IPS-18c (cell line): Measurements from ENCODE around the gene ZNF689.
"Not testable (repeated sequence)": the region's sequence is repeated elsewhere in the genome, so short reads cannot be mapped to it uniquely, and the experiment has no call there.

Experiments used
- H3K4me3 ChIP-seq: 2 replicates; pipeline ENCODE4 v1.7.0; 2013; ENCODE audit warnings: low read depth, mild to moderate bottlenecking, low read length, moderate library complexity; ENCODE audit not compliant: insufficient read depth
- H3K9me3 ChIP-seq: one replicate; pipeline ENCODE4 v1.6.1; 2013; ENCODE audit warnings: mild to moderate bottlenecking, low read length, moderate library complexity; ENCODE audit not compliant: control insufficient read depth, insufficient read depth

The ZNF689 gene

DNA sequence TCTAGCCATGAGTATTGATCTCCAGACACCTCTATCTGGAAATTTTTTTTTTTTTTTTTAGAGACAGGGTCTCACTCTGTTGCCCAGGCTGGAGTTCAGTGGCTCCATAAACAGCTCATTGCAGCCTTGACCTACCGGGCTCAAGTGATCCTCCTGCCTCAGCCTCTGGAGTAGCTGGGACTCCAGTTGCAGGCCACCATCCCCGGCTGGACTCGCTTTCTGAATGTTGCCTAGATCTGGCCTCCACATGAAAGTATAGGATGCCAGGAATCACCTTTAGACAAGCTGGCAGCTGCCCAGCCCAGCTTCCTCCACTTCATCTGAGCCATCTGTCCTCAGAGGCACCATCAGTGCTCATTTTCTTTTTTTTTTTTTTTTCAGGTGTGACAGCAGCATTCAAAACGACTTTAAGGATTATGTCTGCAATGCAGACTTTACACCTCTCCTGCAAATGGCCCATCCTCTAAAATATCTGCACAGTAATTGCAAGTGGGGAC is 34.2 kb upstream of the ZNF689 start:
- H3K9me3 ChIP-seq = no peaks in the 10 kb centered on the region
- H3K4me3 ChIP-seq = no peak overlapping the region

- H3K9me3 ChIP-seq = peaks cover under 1% of the 10 kb centered on the region
These were observed 31.3 kb upstream of the ZNF689 start for GRCh38 chr16:30641378-30641982.

DNA sequence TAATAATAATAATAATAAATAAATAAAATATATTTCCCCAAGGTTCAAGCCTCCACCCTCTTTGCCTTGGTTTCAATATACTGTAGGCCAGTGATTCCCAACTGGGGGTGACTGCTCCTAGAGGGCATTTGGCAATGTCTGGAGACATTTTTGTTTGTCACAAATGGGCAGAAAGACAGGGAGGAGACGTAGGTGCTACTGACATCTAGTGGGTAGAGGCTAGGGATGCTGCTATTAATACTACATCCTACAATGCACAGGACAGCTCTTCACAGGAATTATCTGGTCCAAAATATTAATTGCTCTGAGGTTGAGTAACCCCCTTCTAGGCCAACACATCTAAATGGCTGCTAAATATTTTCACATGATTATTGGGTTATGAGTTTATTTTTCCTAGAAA is 27.8 kb upstream of the ZNF689 start:
- Histone ChIP-seq H3K4me3 (no peak overlapping the region), H3K9me3 (peaks cover 2% of the 10 kb centered on the region)

More at GRCh38 chr16:30641378-30641982, 31.3 kb upstream of the ZNF689 start:
- no peak overlapping the region for H3K4me3 ChIP-seq

DNA sequence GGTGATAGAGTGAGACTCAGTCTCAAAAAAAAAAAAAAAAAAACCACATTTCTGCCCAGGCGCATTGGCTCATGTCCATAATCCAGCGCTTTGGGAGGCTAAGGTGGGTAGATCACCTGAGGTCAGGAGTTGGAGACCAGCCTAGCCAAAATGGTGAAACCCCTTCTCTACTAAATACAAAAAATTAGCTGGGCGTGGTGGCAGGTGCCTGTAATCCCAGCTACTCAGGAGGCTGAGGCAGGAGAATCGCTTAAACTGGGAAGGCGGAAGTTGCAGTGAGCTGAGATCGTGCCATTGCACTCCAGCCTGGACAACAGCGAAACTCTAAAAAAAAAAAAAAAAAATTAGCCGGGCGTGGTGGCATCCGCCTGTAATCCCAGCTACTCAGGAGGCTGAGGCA is 26.9 kb upstream of the ZNF689 start:
- not testable (repeated sequence) for H3K4me3 ChIP-seq, H3K9me3 ChIP-seq

GRCh38 chr16:30636599-30636998 is 26.4 kb upstream of the ZNF689 start:
- H3K9me3 ChIP-seq = peaks cover 2% of the 10 kb centered on the region
- no peak overlapping the region for H3K4me3 ChIP-seq

DNA sequence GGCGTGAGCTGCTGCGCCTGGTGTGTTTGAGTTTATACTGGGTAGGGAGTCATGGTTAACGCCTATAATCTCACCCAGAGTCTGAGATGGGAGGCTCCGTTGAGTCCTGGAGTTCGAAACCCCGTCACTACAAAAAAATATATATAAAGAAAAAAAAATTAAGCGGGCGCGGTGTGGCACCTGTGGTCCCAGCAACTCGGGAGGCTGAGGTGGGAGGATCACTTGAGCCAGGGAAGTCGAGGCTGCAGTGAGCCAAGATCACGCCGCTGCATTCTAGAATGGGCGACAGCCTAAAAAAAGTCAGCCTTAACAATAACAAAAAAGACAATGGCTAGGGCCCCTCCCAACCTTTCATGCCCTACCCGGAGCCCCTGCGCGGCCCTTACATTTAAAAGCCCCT is 23.3 kb upstream of the ZNF689 start:
- Histone ChIP-seq H3K9me3 (peaks cover 2% of the 10 kb centered on the region), H3K4me3 (peak overlapping the region; percentile 40; the same call in 1 of the 2 replicates)

DNA sequence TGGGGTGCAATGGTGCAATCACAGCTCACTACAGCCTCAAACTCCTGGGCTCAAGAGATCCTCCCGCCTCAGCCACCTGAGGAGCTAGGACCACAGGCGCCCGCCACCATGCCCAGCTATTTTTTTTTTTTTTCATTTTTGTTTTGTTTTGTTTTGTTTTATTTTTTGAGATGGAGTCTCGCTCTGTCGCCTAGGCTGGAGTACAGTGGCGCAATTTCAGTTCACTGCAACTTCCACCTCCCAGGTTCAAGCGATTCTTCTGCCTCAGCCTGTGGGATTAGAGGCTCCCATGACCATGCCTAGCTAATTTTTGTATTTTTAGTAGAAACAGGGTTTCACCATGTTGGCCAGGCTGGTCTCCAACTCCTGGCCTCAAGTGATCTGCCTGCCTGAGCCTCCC is 22.3 kb upstream of the ZNF689 start:
- not testable (repeated sequence) for H3K9me3 ChIP-seq, H3K4me3 ChIP-seq

DNA sequence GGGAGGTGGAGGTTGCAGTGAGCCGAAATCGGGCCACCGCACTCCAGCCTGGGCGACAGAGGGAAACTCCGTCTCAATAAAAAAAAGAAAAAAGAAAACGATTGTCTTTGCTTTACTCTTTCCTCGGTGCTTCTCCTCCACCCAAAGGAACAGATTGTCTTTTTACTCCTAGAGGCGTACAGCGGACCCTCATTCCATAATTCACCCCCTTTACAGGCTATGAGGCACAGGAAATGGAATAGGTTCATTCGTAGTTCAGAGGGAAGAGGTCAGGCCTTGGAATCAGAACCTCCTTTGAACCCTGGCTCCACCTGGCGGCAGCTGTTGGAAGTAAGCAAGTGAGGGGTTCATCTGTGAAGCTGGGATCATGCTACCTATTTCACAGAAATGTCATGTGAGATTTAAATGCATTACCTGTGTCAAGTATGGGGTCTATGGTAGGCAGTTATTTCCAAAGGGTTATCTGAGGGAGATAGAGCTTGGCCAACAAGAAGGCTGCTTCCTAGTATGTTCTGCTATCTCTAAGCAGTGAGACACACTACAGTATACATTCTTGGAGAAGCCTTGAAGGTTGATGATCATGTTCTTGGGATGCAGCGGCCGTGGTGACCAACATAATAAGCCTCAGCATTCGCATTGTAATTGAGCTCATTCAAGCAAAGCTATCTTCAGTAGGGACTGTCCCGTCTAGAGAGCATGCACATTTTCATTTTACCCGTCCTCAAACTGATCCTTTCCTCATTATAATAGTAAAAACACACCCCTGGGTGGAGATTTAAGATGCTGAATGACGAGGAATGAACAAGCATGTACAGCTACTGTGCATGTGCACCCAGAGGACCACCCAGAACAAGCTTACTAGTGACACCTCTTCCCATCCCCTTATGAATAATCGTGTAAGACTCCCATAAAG is 18.7 kb upstream of the ZNF689 start:
- H3K4me3 ChIP-seq = no peak overlapping the region

DNA sequence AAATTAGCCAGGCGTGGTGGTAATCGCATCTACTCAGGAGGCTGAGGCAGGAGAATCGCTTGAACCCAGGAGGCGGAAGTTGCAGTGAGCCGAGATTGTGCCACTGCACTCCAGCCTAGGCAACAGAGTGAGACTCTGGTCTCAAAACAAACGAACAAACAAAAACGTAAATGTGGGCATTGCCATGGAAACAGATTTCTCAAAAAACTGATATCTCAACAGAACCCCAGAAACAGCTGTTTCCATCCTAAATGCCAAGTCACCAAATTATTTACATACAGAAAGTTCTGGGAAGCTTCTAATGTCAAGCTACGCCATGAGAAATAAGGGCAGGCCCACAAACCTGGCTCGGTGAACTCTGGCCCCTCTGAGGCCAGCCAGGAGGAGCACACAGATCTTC is 16.0 kb upstream of the ZNF689 start:
- H3K4me3 ChIP-seq = no peak overlapping the region
- peaks cover 4% of the 10 kb centered on the region for H3K9me3 ChIP-seq

More for the DNA sequence above, 18.7 kb upstream of the ZNF689 start:
- H3K9me3 ChIP-seq = peaks cover 2% of the 10 kb centered on the region

GRCh38 chr16:30623536-30624283 is 13.5 kb upstream of the ZNF689 start:
- Histone ChIP-seq H3K9me3 (peaks cover 4% of the 10 kb centered on the region), H3K4me3 (no peak overlapping the region)

GRCh38 chr16:30622455-30623032 is 12.4 kb upstream of the ZNF689 start:
- H3K4me3 ChIP-seq = no peak overlapping the region

DNA sequence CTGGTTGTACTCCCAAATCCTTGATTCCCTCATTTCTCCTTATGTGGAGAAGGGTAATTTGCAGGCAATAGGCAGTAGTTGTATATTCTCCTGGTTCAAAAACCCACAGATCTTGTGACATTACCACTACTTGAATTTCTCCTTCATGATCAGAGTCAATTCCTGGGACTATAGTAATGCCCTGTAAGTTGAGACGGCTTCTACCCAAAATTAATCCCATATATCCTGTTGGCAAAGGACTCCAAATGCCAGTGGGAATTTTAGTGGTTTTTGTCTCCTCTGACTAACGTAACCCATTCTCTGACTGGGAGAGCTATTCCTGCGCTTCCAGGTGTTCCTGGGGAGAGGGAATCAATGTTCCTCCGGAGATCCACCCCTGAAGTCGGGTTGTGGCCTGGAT is 11.6 kb upstream of the ZNF689 start:
- Histone ChIP-seq H3K9me3 (peaks cover 4% of the 10 kb centered on the region), H3K4me3 (no peak overlapping the region)

More at GRCh38 chr16:30622455-30623032, 12.4 kb upstream of the ZNF689 start:
- peaks cover 4% of the 10 kb centered on the region for H3K9me3 ChIP-seq

DNA sequence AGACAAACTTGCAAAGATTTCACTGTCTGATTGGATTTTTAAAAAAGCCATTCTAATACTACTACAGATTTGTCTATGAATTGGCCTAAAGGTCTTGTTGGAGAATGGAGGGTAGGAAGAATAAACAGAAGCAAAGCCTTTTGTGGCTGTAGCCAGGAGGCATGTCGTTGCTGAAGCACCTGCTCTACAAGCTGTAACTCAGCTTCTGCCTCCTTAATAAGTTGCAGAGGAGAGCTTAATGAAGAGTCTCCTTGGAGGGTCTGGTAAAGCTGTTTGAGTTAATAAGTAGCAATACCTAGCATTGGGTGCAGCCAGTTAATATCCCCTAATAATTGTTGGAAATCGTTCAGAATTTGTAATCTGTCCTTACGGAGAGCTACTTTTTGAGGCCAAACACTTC is 10.0 kb upstream of the ZNF689 start:
- Histone ChIP-seq H3K9me3 (peaks cover 4% of the 10 kb centered on the region), H3K4me3 (no peak overlapping the region)

DNA sequence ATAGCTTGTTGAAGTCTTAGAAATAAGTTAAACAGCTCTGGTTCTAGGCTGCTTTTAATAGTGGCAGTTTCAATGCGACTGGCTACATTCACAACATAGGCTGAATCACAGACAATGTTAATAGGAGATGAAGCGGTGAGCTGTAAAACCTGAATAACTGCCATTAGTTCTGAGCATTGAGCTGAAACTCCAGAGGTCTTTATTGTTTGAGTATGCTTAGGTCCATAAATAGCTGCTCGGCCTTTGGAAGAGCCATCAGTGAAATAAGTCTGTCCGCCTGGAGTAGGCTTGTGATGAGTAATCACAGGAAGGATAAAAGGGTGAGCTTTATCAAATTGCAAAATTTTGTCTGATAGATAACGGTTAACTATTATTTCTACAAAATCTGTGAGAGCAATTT is 9.4 kb upstream of the ZNF689 start:
- Histone ChIP-seq H3K4me3 (no peak overlapping the region), H3K9me3 (peaks cover 4% of the 10 kb centered on the region)

- peaks cover 3% of the 10 kb centered on the region for H3K9me3 ChIP-seq
- no peak overlapping the region for H3K4me3 ChIP-seq
These were observed 9.0 kb upstream of the ZNF689 start for GRCh38 chr16:30619202-30619601.

DNA sequence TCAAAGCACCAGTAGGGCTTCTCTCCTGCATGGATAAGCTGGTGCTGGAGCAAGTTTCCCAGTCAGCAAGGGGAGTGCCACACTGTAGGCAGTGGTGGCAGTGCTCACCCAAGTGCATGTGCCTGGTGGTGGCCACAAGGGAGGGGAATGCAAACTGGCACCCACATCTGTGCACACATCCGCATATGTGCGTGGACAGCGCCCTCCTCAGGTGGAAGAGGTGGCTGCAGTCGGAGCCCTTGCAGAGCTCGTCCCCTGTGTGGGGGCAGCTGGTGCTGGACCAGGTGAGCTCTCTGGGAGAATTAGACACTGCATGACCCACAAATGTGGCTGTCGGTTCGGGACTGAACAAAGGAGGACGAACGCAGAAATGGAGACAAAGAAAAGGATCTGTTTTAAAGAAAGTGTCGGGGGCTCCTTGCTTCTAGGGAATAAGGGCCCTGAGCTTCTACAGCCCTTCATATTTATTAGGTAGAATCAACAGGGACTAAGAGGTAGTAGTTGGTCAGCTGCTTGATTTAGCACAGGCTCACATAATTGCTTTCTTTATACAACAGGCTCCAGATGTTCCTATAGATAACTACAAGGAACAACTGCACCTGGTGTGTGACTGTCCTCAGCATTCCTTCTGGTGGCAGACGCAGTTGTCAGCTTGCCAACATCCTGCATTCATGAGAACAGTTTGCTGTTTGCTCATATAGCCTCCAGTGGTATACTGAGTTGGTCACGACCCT is 5.3 kb upstream of the ZNF689 start:
- no peaks in the 10 kb centered on the region for H3K9me3 ChIP-seq
- H3K4me3 ChIP-seq = no peak overlapping the region
